Fibroblast of villous mesenchyme (primary cell): ENCODE data around the gene USP33. TPM values are rescaled to one million over a fixed set of nuclear protein-coding genes. Genes with fewer than 3 reads are reported as not detected.

ENCODE experiments used
- DNase-seq: peaks from one replicate; pipeline ENCODE4 v3.0.0-alpha.2; 2010; ENCODE audit warnings: low read depth
- H3K4me3 ChIP-seq: 2 replicates; pipeline ENCODE4 v1.5.1; 2011; ENCODE audit warnings: low read depth, mild to moderate bottlenecking, low read length
- total RNA-seq: library from RNA; depleted of rRNA; stranded (reverse); fragments of >200 nt; gene quantifications from 2 replicates; pipeline ENCODE4 v1.2.3, GENCODE V29; 2012
- TF ChIP-seq, protein P1 (sequence below): IDR thresholded peaks from 2 replicates; pipeline ENCODE4 v1.5.1; 2012; ENCODE audit warnings: low read depth, mild to moderate bottlenecking, low read length; ENCODE audit not compliant: insufficient read depth

The USP33 gene
- total RNA-seq, 1 donor = 120 TPM

DNA sequence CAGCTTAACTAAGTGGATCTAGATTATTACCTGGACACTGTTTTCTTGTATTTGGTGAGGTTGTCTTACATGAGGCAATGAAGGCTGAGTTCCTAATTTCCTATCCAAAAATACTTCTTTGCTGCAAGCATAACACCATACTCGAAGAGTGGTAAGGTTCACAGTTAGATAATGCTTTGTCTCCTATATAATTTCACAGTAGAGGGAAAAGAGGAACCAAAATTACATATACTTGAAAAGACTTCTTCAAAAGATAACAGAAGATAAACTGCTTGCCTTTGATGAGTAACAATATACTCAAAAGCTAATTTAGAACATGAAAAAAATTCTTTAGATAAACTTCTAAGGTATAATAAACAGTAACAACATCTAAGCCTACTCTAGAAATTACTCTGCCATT is 20.4 kb downstream of the USP33 start:
- TF ChIP-seq, protein P1, sequence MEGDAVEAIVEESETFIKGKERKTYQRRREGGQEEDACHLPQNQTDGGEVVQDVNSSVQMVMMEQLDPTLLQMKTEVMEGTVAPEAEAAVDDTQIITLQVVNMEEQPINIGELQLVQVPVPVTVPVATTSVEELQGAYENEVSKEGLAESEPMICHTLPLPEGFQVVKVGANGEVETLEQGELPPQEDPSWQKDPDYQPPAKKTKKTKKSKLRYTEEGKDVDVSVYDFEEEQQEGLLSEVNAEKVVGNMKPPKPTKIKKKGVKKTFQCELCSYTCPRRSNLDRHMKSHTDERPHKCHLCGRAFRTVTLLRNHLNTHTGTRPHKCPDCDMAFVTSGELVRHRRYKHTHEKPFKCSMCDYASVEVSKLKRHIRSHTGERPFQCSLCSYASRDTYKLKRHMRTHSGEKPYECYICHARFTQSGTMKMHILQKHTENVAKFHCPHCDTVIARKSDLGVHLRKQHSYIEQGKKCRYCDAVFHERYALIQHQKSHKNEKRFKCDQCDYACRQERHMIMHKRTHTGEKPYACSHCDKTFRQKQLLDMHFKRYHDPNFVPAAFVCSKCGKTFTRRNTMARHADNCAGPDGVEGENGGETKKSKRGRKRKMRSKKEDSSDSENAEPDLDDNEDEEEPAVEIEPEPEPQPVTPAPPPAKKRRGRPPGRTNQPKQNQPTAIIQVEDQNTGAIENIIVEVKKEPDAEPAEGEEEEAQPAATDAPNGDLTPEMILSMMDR = no peak
- no peak overlapping the region for H3K4me3 ChIP-seq
- no peak for DNase-seq

DNA sequence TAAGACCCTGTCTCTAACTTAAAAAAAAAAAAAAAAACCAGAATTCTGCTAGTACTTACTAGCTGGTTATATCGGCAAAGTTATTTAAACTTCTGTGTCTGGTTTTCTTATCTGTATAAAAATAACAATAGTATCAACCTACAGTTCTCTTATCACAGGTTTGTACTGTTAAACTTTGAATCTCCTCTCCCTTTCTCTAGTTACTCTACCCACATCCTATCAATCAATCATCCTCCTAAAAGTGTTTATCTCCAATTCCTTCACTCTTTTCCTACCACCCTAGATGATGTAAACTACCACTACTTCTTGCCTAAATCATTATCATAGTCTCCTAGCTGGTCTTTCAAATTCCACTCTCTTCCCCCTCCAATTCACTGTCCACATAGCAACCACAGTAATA is 27.6 kb downstream of the USP33 start:
- no peak for DNase-seq
- H3K4me3 ChIP-seq = no peak overlapping the region
- TF ChIP-seq, protein P1 = no peak

- H3K4me3 ChIP-seq = no peak overlapping the region
- no peak for DNase-seq
- TF ChIP-seq, protein P1 = no peak
These were observed 33.9 kb downstream of the USP33 start for GRCh38 chr1:77725706-77726105.

- TF ChIP-seq, protein P1 = no peak
- no peak overlapping the region for H3K4me3 ChIP-seq
- no peak for DNase-seq
These were observed 41.5 kb downstream of the USP33 start for GRCh38 chr1:77718181-77718580.

- no peak for DNase-seq
- H3K4me3 ChIP-seq = no peak overlapping the region
- TF ChIP-seq, protein P1 = no peak
These were observed 43.6 kb downstream of the USP33 start for GRCh38 chr1:77716065-77716464.

- DNase-seq = no peak
- TF ChIP-seq, protein P1 = no peak
- no peak overlapping the region for H3K4me3 ChIP-seq
These were observed 49.9 kb downstream of the USP33 start for GRCh38 chr1:77709727-77710126.

- H3K4me3 ChIP-seq = no peak overlapping the region
- TF ChIP-seq, protein P1 = no peak
- DNase-seq = peak; percentile 3
These were observed 53.3 kb downstream of the USP33 start for GRCh38 chr1:77706321-77706720.
